DOHH2 (cell line): Measurements from ENCODE around the gene MARCHF4.

Experiments used
- EZH2phosphoT487 ChIP-seq: fragments of 200-600 bp; sonication (generic); IDR thresholded peaks from 2 replicates; pipeline ENCODE4 v1.6.1; 2017; ENCODE audit warnings: borderline replicate concordance, mild to moderate bottlenecking, antibody characterized with exemption, low read length, moderate library complexity, mixed read lengths
- TF ChIP-seq, protein P1 (sequence below): fragments of 200-600 bp; sonication (generic); IDR thresholded peaks from one replicate; pipeline ENCODE4 v1.5.1; 2014; ENCODE audit warnings: antibody characterized with exemption, mild to moderate bottlenecking, low read depth, low read length; ENCODE audit not compliant: poor library complexity, severe bottlenecking

DNA sequence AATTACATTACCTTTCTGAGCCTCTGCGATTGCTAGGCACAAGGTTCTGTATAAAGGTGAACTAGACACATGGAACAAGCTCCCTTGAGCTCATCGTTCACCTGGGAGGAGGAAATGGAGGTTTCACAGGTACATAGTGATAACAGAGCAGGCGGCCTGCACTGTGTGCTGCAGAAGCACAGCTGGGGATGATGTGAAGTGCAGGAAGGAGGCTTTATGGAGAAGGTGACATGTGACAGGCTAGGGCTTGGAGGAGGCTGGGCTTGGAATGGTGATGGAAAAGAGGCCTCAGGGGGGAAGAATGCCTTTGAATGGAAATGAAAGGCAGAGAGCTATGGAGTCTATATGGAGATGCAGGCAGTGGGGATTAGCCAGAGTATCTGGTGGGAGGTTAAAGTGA lies 22.9 kb downstream of the MARCHF4 start:
- TF ChIP-seq, protein P1, sequence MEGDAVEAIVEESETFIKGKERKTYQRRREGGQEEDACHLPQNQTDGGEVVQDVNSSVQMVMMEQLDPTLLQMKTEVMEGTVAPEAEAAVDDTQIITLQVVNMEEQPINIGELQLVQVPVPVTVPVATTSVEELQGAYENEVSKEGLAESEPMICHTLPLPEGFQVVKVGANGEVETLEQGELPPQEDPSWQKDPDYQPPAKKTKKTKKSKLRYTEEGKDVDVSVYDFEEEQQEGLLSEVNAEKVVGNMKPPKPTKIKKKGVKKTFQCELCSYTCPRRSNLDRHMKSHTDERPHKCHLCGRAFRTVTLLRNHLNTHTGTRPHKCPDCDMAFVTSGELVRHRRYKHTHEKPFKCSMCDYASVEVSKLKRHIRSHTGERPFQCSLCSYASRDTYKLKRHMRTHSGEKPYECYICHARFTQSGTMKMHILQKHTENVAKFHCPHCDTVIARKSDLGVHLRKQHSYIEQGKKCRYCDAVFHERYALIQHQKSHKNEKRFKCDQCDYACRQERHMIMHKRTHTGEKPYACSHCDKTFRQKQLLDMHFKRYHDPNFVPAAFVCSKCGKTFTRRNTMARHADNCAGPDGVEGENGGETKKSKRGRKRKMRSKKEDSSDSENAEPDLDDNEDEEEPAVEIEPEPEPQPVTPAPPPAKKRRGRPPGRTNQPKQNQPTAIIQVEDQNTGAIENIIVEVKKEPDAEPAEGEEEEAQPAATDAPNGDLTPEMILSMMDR: no peak
- TF ChIP-seq EZH2phosphoT487: no peak
